Neural progenitor cell (in vitro differentiated cells): ENCODE results near the gene SNX11.

ENCODE experiments used
- CTCF ChIP-seq: fragments of 200-600 bp; sonication (generic); IDR thresholded peaks from 2 replicates; pipeline ENCODE4 v1.5.1; 2017; ENCODE audit warnings: antibody characterized with exemption, mild to moderate bottlenecking
- EZH2 ChIP-seq: fragments of 200-600 bp; sonication (generic); IDR thresholded peaks from 2 replicates; pipeline ENCODE4 v1.6.1; 2017; ENCODE audit warnings: antibody characterized with exemption, mild to moderate bottlenecking, moderate library complexity
- EZH2phosphoT487 ChIP-seq: fragments of 200-600 bp; sonication (generic); IDR thresholded peaks from 2 replicates; pipeline ENCODE4 v1.6.1; 2017; ENCODE audit warnings: antibody characterized with exemption

DNA sequence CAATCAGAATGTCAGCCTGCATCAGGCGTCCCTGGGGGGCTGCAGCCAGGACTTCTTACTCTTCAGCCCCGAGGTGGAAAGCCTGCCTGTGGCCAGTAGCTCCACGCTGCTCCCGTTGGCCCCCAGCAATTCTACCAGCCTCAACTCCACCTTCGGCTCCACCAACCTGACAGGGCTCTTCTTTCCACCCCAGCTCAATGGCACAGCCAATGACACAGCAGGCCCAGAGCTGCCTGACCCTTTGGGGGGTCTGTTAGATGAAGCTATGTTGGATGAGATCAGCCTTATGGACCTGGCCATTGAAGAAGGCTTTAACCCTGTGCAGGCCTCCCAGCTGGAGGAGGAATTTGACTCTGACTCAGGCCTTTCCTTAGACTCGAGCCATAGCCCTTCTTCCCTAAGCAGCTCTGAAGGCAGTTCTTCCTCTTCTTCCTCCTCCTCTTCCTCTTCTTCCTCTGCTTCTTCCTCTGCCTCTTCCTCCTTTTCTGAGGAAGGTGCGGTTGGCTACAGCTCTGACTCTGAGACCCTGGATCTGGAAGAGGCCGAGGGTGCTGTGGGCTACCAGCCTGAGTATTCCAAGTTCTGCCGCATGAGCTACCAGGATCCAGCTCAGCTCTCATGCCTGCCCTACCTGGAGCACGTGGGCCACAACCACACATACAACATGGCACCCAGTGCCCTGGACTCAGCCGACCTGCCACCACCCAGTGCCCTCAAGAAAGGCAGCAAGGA, 49.0 kb upstream of the SNX11 start:
- no peak for TF ChIP-seq CTCF
- TF ChIP-seq EZH2 = no peak
- TF ChIP-seq EZH2phosphoT487 = no peak
